SU-DHL-6 (cell line): Measurements from ENCODE around the gene ETV3L.

Experiments
- EZH2phosphoT487 ChIP-seq: fragments of 200-600 bp; sonication (generic), shearing (Covaris generic); conservative IDR thresholded peaks from 2 replicates; pipeline ENCODE4 v1.6.1; 2018; ENCODE audit warnings: mild to moderate bottlenecking, antibody characterized with exemption, low read length, moderate library complexity, mixed read lengths
- TF ChIP-seq, protein P1 (sequence below): fragments of 200-600 bp; sonication (generic); IDR thresholded peaks from one replicate; pipeline ENCODE4 v1.5.1; 2017; ENCODE audit warnings: antibody characterized with exemption, mild to moderate bottlenecking, low read length, moderate library complexity; ENCODE audit not compliant: insufficient read depth, poor library complexity, severe bottlenecking

DNA sequence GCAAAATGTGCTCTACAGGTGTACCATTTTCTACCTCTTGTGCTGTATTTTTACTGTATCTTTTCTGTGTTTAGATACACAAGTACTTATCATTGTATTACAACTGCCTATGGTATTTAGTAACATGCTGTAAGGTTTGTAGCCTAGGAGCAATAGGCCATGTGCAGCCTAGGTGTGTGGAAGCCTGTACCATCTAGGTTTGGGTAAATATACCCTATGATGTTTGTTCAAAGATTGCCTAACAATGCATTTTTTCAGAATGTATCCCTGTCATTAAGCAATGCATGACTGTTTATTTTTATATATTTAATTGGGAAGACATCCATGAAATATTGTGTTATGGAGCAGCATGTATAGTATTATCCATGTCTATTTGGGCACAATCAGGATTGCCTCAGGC lies 11.0 kb downstream of the ETV3L start:
- TF ChIP-seq, protein P1, sequence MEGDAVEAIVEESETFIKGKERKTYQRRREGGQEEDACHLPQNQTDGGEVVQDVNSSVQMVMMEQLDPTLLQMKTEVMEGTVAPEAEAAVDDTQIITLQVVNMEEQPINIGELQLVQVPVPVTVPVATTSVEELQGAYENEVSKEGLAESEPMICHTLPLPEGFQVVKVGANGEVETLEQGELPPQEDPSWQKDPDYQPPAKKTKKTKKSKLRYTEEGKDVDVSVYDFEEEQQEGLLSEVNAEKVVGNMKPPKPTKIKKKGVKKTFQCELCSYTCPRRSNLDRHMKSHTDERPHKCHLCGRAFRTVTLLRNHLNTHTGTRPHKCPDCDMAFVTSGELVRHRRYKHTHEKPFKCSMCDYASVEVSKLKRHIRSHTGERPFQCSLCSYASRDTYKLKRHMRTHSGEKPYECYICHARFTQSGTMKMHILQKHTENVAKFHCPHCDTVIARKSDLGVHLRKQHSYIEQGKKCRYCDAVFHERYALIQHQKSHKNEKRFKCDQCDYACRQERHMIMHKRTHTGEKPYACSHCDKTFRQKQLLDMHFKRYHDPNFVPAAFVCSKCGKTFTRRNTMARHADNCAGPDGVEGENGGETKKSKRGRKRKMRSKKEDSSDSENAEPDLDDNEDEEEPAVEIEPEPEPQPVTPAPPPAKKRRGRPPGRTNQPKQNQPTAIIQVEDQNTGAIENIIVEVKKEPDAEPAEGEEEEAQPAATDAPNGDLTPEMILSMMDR, result no peak
- TF ChIP-seq EZH2phosphoT487, result no peak
